Measurements from ENCODE around the gene NBAS.

DNA sequence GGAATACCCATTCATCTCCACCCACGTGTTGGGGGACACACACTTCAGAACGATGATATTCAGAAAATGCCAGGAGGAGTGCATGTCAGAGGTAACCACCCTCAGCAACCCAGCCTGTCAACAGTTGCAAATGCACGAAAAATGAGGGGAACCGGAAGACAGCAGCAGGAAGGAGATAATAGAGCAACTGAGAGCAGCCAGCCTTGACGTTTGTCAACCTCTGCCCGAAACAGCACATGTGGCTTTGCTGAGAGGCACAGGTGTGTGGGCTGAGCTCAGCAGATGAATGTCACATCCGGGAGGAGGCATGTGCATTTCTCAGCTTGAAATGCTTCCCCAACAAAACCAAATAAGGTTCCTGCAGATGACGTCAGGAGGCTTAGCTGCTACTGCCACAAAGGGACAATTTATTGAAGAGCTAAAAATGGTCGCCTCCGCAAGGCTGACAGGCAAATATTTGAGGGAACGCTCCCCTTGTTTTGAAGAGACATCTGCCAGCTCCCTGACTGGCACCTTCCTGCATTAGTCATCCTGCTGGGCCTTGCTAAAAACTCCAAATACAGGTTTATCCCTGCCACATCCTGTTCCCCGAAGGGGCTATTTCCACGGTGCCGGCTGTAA is 419.0 kb downstream of the NBAS start:
- TF ChIP-seq, protein P1, sequence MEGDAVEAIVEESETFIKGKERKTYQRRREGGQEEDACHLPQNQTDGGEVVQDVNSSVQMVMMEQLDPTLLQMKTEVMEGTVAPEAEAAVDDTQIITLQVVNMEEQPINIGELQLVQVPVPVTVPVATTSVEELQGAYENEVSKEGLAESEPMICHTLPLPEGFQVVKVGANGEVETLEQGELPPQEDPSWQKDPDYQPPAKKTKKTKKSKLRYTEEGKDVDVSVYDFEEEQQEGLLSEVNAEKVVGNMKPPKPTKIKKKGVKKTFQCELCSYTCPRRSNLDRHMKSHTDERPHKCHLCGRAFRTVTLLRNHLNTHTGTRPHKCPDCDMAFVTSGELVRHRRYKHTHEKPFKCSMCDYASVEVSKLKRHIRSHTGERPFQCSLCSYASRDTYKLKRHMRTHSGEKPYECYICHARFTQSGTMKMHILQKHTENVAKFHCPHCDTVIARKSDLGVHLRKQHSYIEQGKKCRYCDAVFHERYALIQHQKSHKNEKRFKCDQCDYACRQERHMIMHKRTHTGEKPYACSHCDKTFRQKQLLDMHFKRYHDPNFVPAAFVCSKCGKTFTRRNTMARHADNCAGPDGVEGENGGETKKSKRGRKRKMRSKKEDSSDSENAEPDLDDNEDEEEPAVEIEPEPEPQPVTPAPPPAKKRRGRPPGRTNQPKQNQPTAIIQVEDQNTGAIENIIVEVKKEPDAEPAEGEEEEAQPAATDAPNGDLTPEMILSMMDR (IDR thresholded peaks at IDR 0.05; ENCODE audit: extremely low read depth in 1 of 2, insufficient read depth in 1 of 2, low read depth in 1 of 2, low read length in 2 of 2) = no peak
- TF ChIP-seq POLR2AphosphoS5 (IDR thresholded peaks at IDR 0.05; ENCODE audit: insufficient read depth, low read depth, low read length) = no peak
- no peak for TF ChIP-seq EZH2 (IDR thresholded peaks at IDR 0.05; ENCODE audit: borderline replicate concordance, low read depth, low read length, severe bottlenecking)
- TF ChIP-seq JUN (IDR thresholded peaks at IDR 0.05; ENCODE audit: borderline replicate concordance, insufficient read depth, insufficient read length, low read depth) = no peak
- TF ChIP-seq, protein P2, sequence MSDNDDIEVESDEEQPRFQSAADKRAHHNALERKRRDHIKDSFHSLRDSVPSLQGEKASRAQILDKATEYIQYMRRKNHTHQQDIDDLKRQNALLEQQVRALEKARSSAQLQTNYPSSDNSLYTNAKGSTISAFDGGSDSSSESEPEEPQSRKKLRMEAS (IDR thresholded peaks at IDR 0.05; ENCODE audit: insufficient read depth, insufficient read length) = no peak
- TF ChIP-seq GATA2 (IDR thresholded peaks at IDR 0.05; ENCODE audit: insufficient read depth, insufficient read length, low read depth, low read length) = no peak
- TF ChIP-seq POLR2A (IDR thresholded peaks at IDR 0.05; ENCODE audit: low read depth, low read length) = no peak

Measured in endothelial cell of umbilical vein (primary cell).